A549 treated with Mapracorat at 1 μM for 4 hours (cell line): ENCODE results near the gene OGDH. TPM values are rescaled to one million over a fixed set of nuclear protein-coding genes. Genes with fewer than 3 reads are reported as not detected.

Experiments
- total RNA-seq: library from RNA; stranded (reverse); fragments of 200-300 nt; extraction: Qiagen RNA extraction; gene quantifications from 5 replicates; pipeline ENCODE4 v1.2.3, GENCODE V29; 2022

Gene OGDH
- total RNA-seq = 27.3 to 30.9 TPM (median 28.5 TPM) in 5 replicates

GRCh38 chr7:44606341-44607140 is at the start of gene OGDH:
OGDH (plus strand) TSS chr7:44606627; CDS start chr7:44624344, 17,717 bp downstream.

GRCh38 chr7:44573464-44574286 is 32.8 kb upstream of the OGDH start, which contains the start of gene DDX56:
DDX56 (minus strand) TSS chr7:44573908; CDS start chr7:44573895, 13 bp downstream.

DNA sequence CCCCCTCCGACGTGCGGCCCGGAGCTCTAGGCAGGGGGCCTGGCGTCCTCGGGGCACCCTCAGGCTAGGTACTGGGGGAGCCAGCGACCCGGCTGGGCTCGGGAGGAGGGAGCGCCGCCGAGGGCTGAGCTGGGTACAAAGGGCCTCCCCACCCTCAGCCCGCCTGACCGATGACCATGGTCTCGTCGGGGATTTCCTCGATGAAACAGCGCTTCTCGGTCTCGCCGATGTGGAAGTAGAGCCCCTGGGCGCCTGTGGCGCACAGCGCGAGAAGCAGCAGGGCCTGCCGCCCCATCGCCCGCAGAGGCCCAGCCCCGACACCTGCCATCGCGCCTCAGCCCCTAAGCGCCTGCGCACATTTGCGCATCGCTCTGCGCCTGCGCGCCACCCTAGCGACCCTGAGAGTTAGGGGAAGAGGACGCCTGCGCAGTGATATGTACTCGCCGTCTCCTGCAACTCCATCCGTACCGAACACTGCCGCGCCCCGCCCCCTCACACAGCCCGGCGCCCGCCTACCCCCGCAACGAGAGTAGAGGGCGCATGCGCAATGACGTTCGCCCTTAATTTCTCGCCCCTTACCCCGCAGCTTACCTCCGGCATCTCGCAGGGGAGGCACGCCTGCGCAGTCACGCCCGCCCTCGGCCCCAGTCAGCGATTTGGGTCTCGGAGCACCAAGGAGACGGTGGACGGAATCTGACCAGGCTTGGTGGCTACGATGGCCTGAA is 24.4 kb upstream of the OGDH start, which contains the start of gene TMED4:
TSS of gene TMED4 (minus strand) at position 353 of the 725 bp plus-strand sequence. CDS start at position 328, 25 bp downstream.

GRCh38 chr7:44748045-44748947 is 141.9 kb downstream of the OGDH start, which contains the start of gene ZMIZ2:
ZMIZ2 (plus strand) TSS chr7:44748847; CDS start chr7:44756250, 7,403 bp downstream.

Other genes with a start within 250 kb of the OGDH start
- 45.8 to 67.0 TPM (median 55.8 TPM) in 5 replicates for gene NUDCD3, start 116.0 kb upstream of the OGDH start, total RNA-seq
- 0.02 to 0.10 TPM (median 0.08 TPM) in 5 replicates for gene NPC1L1, start 65.3 kb upstream of the OGDH start, total RNA-seq
- 108 to 138 TPM (median 113 TPM) in 5 replicates for gene DDX56, start 32.7 kb upstream of the OGDH start, total RNA-seq
- 47.0 to 54.2 TPM (median 53.0 TPM) in 5 replicates for gene TMED4, start 24.4 kb upstream of the OGDH start, total RNA-seq
- gene ZMIZ2, start 142.2 kb downstream of the OGDH start, total RNA-seq = 22.9 to 33.2 TPM (median 30.9 TPM) in 5 replicates
- gene PPIA, start 190.1 kb downstream of the OGDH start, total RNA-seq = 5,094 to 6,229 TPM (median 5,140 TPM) in 5 replicates
- 217 to 265 TPM (median 250 TPM) in 5 replicates for gene H2AZ2, start 241.5 kb downstream of the OGDH start, total RNA-seq